Skeletal muscle tissue (tissue), 4 donors: ENCODE data around the gene ITGA11. TPM values are rescaled to one million over a fixed set of nuclear protein-coding genes. Genes with fewer than 3 reads are reported as not detected.

Experiments used
- H3K27ac ChIP-seq: one replicate; pipeline ENCODE4 v1.7.0; 2013; ENCODE audit warnings: mild to moderate bottlenecking, low read depth, low read length, inconsistent platforms
- H3K27me3 ChIP-seq, 3 donors: one replicate each; pipeline ENCODE4 v1.7.0; 2013; ENCODE audit warnings: low read length in 3 of 3; ENCODE audit not compliant: control insufficient read depth in 3 of 3, insufficient read depth in 3 of 3
- H3K36me3 ChIP-seq, 3 donors: one replicate each; pipeline ENCODE4 v1.7.0; 2013; ENCODE audit warnings: low read length in 3 of 3; ENCODE audit not compliant: control insufficient read depth in 3 of 3, insufficient read depth in 3 of 3
- H3K4me1 ChIP-seq, 3 donors: one replicate each; pipeline ENCODE4 v1.7.0; 2013; ENCODE audit warnings: low read length in 3 of 3, mild to moderate bottlenecking in 3 of 3; ENCODE audit not compliant: control insufficient read depth in 3 of 3, insufficient read depth in 3 of 3
- H3K4me3 ChIP-seq, 3 donors: one replicate each; pipeline ENCODE4 v1.7.0; 2013; ENCODE audit warnings: low read length in 3 of 3
- H3K9ac ChIP-seq, 3 donors: one replicate each; pipeline ENCODE4 v1.7.0; 2013; ENCODE audit warnings: low read length in 3 of 3, mild to moderate bottlenecking in 3 of 3, moderate library complexity in 2 of 3, low read depth in 1 of 3
- H3K9me3 ChIP-seq, 3 donors: one replicate each; pipeline ENCODE4 v1.7.0; 2013; ENCODE audit warnings: low read length in 3 of 3; ENCODE audit not compliant: control insufficient read depth in 3 of 3
- total RNA-seq: library from RNA; depleted of rRNA; stranded (reverse); fragments of >200 nt; gene quantifications from one replicate; pipeline ENCODE4 v1.2.3, GENCODE V29; 2014
- donor health status: Osteomylitis.

The ITGA11 gene
- total RNA-seq, 1 donor from 2014 or later, result 5.7 TPM

DNA sequence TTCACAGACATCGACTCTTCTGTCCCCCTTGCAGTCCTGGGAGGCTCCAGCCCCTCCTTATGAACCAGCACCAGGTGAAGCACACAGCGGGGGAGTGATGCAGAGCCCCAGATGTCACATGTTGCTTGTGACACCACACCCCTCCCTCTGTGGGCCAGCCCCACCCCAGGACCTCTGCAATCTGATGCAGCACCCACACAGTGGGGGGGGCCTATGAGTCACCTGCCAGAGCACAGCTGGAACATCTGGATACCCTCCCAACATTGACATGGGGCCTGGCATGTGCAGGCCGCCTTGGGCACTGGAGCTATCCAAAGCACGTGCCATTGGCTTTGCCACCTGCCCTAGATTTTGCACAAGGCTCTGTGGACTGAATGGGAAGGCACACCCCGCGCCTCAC, 83.9 kb downstream of the ITGA11 start:
- H3K27me3 ChIP-seq, result no peaks in the 10 kb centered on the region
- H3K9ac ChIP-seq, result no peak overlapping the region
- no peaks in the 10 kb centered on the region for H3K9me3 ChIP-seq
- no peak overlapping the region for H3K4me3 ChIP-seq
- peaks cover 0 to 2% (median 0%) of the 10 kb centered on the region in 3 donors for H3K36me3 ChIP-seq
- H3K4me1 ChIP-seq, result peaks cover under 1 to 18% (median 6%) of the 10 kb centered on the region in 3 donors
- no peak overlapping the region for H3K27ac ChIP-seq

DNA sequence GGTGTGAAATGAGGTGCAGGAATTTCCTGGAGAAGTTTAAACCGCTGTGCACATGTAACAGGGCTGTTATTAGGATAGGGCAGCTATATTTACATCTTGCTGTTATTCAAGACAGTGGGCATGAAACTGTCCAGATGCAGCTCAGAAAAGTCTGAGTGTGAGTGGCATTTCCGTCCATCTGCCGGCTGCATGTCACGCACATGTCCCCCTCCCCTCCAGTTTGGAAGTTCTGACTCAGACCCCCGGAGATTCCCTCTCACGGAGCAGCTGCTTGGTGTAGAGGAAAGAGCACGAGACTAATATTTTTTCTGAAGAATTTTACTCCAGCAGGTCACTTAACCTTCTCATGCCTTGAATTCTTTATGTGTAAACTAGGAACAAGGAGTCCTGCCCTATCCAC, 84.6 kb downstream of the ITGA11 start:
- Histone ChIP-seq H3K9ac (no peak overlapping the region), H3K27me3 (no peaks in the 10 kb centered on the region), H3K4me1 (peaks cover 6 to 15% (median 7%) of the 10 kb centered on the region in 3 donors), H3K36me3 (peaks cover 0 to 2% (median 0%) of the 10 kb centered on the region in 3 donors), H3K9me3 (no peaks in the 10 kb centered on the region), H3K27ac (no peak overlapping the region), H3K4me3 (no peak overlapping the region)

DNA sequence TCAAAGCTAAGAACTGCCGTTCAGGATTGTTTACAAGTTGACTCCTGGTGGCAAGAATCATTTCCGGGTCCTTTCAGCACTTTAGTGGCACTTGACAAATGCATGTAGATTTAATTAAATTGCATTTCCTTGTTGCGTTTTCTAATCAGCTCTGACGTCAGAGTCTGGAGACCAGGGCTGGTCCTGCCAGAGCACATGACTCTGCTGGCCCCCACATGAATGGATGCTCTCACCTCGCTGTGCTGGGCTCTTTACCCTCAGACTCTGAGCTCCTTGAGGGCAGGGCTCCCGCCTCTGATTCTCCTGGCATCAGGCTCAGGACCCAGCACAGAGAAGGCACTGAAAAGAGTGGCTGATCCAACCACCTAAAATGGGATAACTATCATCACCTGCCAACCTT, 85.0 kb downstream of the ITGA11 start:
- Histone ChIP-seq H3K9me3 (no peaks in the 10 kb centered on the region), H3K4me3 (no peak overlapping the region), H3K9ac (no peak overlapping the region), H3K27ac (no peak overlapping the region), H3K36me3 (peaks cover 0 to 2% (median 0%) of the 10 kb centered on the region in 3 donors), H3K4me1 (peaks cover 11 to 17% (median 11%) of the 10 kb centered on the region in 3 donors), H3K27me3 (no peaks in the 10 kb centered on the region)

DNA sequence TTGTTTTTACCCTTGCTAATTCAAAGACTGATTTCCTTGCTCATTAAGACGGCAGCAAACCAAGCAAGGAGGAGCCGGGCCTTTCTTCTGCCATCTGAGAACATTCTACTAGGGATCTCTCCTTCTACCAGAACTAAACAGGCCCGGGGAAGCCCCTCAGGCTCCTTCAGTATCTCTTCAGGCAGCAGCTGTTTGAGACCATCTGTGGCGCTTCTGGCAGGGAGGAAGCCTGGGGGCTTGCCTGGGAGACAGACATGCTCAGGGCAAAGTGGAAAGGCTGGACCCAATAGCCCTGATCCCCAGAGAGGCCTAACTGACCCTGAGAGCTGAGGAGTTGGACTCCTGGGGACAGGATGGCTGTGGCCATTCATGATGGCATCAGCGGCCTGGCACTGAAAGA, 86.5 kb downstream of the ITGA11 start:
- H3K27ac ChIP-seq, result no peak overlapping the region
- no peak overlapping the region for H3K4me3 ChIP-seq
- no peaks in the 10 kb centered on the region for H3K9me3 ChIP-seq
- H3K9ac ChIP-seq, result no peak overlapping the region
- peaks cover 26 to 30% (median 26%) of the 10 kb centered on the region in 3 donors for H3K4me1 ChIP-seq
- H3K27me3 ChIP-seq, result no peaks in the 10 kb centered on the region
- H3K36me3 ChIP-seq, result peaks cover 0 to 1% (median 0%) of the 10 kb centered on the region in 3 donors

DNA sequence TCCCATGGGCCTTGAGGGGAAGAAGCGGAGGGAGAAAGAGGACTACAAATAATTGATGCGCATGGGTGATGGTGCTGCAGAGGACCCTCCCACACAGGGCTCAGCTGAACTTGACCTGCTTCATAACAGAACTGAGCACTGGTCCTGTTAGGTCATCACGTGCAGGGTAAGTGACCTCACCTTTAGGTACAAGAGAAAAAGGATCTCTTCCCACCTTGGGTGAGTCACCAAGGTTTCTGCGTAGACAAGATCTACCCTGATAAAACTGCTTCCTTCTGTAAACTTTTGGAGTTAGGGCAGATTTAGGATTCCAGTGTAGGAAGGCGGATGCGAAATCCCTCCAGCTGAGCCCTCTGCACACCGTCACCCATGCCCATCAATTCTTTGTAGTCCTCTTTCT, 87.4 kb downstream of the ITGA11 start:
- no peaks in the 10 kb centered on the region for H3K36me3 ChIP-seq
- no peak overlapping the region for H3K27ac ChIP-seq
- peaks cover 27 to 38% (median 31%) of the 10 kb centered on the region in 3 donors for H3K4me1 ChIP-seq
- no peaks in the 10 kb centered on the region for H3K9me3 ChIP-seq
- no peak overlapping the region for H3K4me3 ChIP-seq
- H3K9ac ChIP-seq, result no peak overlapping the region
- H3K27me3 ChIP-seq, result no peaks in the 10 kb centered on the region

DNA sequence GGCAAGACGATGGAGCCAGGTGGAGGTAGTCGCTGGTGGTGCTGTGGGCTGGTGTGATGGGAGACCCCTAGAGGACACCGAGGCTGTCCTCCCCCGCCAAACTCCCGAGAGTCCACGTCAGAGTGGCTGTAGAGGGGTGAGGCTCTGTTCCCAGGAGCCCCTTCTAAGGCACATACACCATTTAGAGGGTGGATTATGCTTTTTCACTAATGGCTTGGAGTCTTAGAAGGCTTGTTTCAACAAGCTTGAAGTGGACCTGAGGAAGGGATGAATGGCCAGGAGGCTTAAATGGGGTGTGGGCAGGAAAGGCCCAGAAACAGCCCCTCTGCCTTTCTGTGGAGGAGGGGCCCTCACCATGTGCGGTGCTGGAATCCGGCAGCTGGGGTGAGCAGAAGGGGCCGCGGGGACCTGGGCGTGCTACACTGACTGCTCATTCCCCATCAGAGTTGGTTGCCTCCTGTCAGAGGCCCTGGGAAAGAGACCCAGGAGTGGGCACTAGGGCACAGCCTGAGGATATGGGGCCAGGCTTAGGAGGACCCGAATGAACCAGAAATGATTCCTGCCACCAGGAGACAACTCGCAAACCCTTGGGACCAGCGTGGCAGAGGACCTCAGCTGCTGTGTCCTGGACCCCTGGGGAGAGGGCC, 88.3 kb downstream of the ITGA11 start:
- Histone ChIP-seq H3K9ac (no peak overlapping the region), H3K9me3 (no peaks in the 10 kb centered on the region), H3K27ac (no peak overlapping the region), H3K36me3 (no peaks in the 10 kb centered on the region), H3K4me1 (peaks cover 27 to 42% (median 39%) of the 10 kb centered on the region in 3 donors), H3K4me3 (no peak overlapping the region), H3K27me3 (no peaks in the 10 kb centered on the region)

DNA sequence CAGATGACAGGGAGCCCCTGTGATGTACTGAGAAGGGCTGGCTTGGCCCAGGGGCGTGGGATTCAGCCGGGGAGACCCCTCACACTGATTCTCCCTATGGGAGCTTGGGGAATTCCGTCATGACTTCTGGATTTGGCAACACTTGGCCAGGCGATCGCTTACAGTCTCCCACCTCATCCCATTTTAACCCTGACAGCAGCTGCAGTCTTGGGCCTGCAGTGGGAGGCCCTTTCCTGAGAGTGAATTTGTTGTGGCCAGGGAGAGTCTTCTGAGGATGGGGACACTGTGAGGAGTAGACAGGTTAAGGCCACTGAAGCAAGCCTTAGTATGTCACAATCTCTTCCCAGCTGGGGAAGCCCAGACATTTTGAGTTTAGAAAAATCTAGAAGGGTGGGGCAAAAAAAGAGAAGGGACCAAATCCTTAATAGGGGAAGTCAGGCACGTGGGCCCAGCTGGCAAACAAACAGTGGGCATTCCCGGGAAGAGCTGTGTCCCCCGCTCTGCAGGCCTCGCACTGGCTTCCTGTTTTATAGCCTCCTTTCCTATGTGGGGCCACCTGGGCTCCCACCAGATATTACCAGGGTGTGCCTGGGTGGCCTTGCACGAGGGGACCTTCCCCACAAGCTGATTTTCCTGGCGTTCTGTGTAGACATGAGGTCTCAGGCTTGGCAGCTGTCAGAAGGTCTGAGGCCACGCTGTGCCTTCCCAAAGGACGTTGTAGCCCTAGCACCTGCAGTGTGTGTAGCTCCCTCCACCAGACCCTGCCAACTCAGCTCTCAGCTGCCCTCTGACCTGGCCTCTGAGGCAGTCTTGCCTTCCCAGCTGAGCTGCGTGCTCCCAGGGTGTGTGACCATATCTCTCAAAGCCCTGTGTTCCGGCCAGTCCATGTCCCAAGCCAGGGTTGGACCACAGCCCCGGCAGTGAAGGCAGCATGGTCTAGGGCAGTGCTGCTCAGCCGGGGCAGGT, 89.9 kb downstream of the ITGA11 start:
- H3K36me3 ChIP-seq, result no peaks in the 10 kb centered on the region
- peak overlapping the region in 1 of 3 donors; percentile 62 for H3K9ac ChIP-seq
- H3K4me3 ChIP-seq, result peak overlapping the region in 1 of 3 donors; percentile 13
- no peaks in the 10 kb centered on the region for H3K9me3 ChIP-seq
- peaks cover 27 to 39% (median 37%) of the 10 kb centered on the region in 3 donors for H3K4me1 ChIP-seq
- no peaks in the 10 kb centered on the region for H3K27me3 ChIP-seq
- peak overlapping the region; percentile 10 for H3K27ac ChIP-seq

GRCh38 chr15:68340726-68341671, 91.0 kb downstream of the ITGA11 start:
- H3K4me3 ChIP-seq, result no peak overlapping the region
- no peaks in the 10 kb centered on the region for H3K9me3 ChIP-seq
- H3K27ac ChIP-seq, result no peak overlapping the region
- peak overlapping the region; percentile 25 to 38 (median 28) for H3K9ac ChIP-seq
- no peaks in the 10 kb centered on the region for H3K27me3 ChIP-seq
- H3K4me1 ChIP-seq, result peaks cover 27 to 39% (median 37%) of the 10 kb centered on the region in 3 donors
- H3K36me3 ChIP-seq, result no peaks in the 10 kb centered on the region

- H3K4me1 ChIP-seq, result peaks cover 36 to 47% (median 45%) of the 10 kb centered on the region in 3 donors
- H3K36me3 ChIP-seq, result no peaks in the 10 kb centered on the region
- no peaks in the 10 kb centered on the region for H3K9me3 ChIP-seq
- H3K4me3 ChIP-seq, result no peak overlapping the region
- no peaks in the 10 kb centered on the region for H3K27me3 ChIP-seq
- H3K9ac ChIP-seq, result no peak overlapping the region
- H3K27ac ChIP-seq, result no peak overlapping the region
These were observed 92.5 kb downstream of the ITGA11 start for GRCh38 chr15:68339481-68339880.
